ENCODE data around the gene TEX38.

Gene TEX38

DNA sequence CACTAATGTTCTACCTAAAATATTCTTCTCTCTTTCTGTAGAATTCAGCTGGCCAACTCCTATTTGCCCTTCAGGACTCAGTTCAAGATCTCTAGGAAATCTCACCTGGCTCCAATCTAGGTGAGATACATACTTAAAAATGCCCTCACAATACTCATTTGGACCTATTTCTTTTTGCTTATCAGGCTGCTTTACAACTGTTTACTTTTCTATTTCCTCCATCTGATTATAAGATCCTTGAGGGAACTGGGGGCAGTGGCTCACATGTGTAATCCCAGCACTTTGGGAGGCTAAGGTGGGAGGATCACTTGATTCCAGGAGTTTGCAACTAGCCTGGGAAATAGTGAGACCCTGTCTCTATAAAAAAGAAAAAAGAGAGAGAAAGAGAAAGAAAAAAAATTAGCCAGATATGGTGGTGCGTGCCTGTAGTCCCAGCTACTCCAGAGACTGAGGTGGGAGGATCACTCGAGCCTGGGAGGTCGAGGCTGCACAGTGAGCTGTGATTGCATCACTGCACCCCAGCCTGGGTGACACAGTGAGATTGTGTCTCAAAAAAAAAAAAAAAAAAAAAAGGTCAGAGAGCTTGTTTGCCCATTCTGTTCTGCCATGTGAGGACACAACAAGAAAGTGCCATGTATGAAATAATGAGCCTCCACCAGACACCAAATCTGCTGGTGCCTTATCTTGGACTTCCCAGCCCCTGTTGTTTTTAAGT lies 32.4 kb downstream of the TEX38 start:
- TF ChIP-seq, protein P1, sequence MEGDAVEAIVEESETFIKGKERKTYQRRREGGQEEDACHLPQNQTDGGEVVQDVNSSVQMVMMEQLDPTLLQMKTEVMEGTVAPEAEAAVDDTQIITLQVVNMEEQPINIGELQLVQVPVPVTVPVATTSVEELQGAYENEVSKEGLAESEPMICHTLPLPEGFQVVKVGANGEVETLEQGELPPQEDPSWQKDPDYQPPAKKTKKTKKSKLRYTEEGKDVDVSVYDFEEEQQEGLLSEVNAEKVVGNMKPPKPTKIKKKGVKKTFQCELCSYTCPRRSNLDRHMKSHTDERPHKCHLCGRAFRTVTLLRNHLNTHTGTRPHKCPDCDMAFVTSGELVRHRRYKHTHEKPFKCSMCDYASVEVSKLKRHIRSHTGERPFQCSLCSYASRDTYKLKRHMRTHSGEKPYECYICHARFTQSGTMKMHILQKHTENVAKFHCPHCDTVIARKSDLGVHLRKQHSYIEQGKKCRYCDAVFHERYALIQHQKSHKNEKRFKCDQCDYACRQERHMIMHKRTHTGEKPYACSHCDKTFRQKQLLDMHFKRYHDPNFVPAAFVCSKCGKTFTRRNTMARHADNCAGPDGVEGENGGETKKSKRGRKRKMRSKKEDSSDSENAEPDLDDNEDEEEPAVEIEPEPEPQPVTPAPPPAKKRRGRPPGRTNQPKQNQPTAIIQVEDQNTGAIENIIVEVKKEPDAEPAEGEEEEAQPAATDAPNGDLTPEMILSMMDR (IDR thresholded peaks at IDR 0.05; ENCODE audit: low read depth, low read length) = no peak
- no peak overlapping the region for H3K4me3 ChIP-seq (ENCODE audit: low read depth, low read length)

DNA sequence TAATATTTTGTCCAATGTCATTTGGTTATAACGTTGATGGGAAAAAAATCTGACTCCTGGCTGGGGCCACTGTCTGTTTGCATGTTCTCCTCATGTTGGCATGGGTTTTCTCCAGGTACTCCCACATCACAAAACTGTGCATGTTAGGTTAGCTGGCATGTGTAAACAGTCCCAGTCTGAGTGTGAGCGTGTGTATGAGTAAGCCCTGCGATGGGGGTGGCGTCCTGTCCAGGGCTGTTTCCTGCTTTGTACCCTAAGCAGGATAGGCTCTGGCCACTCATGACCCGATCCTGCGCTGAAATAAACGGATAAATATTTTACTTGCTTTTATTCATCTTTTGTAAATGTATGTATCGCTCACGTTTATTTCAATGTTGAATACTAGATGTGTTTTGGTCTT lies 33.8 kb downstream of the TEX38 start:
- no peak overlapping the region for H3K4me3 ChIP-seq (ENCODE audit: low read depth, low read length)
- TF ChIP-seq, protein P1 (IDR thresholded peaks at IDR 0.05; ENCODE audit: low read depth, low read length) = no peak

DNA sequence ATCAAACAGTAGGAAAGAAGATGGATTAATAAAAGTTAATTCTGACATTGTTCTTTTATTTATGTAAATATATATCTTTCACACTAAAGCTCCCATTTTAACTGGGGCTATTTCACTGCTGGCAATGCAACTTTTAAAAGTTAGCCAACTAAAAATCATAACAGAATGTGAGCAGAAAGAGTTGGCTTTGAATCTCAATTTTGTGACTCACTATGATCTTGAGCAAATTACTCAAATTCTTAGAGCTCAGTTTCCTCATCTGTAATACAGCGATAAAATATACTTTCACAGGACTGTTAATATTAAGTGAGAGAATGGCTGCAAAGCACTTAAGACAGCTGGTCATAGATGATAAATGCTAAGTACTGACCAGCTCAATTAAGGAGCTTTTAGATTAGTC lies 36.5 kb downstream of the TEX38 start:
- H3K4me3 ChIP-seq (ENCODE audit: low read depth, low read length) = no peak overlapping the region
- TF ChIP-seq, protein P1 (IDR thresholded peaks at IDR 0.05; ENCODE audit: low read depth, low read length) = no peak

DNA sequence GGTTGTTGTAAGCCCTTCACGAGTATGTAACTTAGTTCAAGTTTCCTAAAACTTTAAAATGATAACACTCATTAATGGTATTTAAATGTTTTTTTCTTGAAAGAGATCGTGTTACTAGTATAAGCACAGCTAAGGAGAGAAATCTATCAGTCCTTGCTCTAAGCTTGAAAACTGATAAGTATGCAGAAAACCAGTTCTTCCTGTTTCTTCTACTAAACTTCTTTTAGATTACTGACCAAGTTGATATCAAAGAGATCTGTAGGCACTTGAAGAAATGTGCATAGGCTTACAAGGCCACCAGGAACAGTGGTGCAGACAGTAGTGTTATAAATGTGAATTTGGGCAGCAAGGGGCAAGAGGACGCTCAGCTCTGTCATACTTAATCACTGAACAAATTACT lies 43.3 kb downstream of the TEX38 start:
- TF ChIP-seq, protein P1 (IDR thresholded peaks at IDR 0.05; ENCODE audit: low read depth, low read length) = no peak
- H3K4me3 ChIP-seq (ENCODE audit: low read depth, low read length) = no peak overlapping the region

DNA sequence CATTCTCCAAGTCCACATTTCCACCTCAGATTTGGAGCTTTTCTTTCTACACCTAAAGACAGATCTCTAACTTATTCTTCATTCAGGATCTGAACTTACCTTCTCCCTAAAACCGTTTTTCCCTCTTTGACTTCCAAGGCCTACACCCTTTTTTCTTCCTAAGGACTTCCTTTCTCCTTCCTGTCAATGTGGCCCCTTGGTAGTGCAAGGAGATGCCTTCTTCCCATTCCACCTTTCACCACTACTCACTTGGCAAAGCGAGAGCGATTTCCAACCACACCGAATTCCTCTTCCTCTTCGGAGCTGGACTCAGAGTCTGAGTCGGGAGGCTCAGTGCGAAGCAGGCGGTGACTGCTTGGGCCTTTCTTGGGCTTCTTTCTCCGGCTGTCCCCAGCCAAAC lies 46.0 kb downstream of the TEX38 start:
- H3K4me3 ChIP-seq (ENCODE audit: low read depth, low read length) = peak overlapping the region; percentile 91
- TF ChIP-seq, protein P1 (IDR thresholded peaks at IDR 0.05; ENCODE audit: low read depth, low read length) = no peak

DNA sequence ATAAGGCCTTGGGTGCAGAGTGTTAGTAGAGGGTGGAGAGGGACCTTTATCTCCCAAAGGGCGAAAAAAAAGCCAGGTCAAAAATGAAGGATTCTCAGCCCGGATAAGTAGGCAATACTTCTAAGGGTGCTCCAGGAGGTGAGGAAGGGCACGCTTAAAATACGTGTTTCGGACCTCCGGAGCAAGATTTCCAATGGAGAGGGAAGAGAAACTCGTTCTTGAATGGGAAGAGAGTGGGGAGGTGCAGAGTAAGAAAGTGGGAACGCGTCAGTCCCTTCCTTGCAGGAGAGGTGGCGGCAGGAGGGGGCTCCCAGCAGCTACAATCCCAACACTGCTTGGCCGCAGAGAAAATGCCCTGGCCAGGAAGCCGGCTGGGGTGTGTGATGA lies 46.7 kb downstream of the TEX38 start:
- H3K4me3 ChIP-seq (ENCODE audit: low read depth, low read length) = peak overlapping the region; percentile 91
- TF ChIP-seq, protein P1 (IDR thresholded peaks at IDR 0.05; ENCODE audit: low read depth, low read length) = no peak

DNA sequence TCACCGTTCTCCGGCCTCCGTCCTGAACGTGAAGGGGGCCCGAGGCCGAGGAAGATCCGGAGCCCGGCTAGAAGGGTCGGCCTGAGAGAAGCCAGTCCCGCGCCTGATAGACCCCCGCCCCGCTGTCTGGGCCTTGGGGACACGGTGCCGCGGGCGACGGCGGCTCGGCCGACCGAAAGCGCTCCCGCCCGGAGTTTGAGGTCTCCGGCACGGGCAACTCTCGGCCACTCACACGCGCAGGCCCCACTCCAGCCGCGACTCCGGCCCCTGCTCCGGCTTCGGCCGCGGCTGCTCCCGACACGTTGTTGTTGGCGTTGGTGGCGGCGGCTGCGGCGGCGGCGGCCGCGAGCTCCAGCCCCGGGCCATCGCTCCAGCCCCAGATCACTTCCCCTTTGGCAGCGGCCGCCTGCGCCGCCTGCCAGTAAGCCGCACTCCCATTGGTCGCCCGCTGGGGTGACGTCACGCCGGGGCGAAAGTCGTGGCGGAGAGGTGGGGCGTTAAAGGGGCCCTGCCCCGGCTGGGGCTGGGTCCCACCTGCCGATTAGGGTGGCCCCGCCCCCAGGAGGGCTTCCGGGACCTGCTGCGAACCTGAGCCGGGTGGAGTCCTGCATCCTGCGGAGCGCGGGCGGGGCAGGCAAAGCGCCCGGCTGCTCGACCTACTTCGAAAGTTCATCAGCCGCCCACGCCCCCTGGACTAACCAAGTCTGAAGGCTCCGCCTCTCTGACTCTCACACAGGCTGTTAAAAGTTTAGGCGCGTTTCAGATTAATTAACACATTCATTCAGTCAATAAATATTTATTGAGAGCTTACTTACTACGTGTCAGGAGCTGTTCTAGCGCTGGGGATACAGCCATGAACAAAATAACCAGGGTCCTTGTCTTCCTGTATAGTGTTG lies 47.3 kb downstream of the TEX38 start, which contains the start of gene EFCAB14:
Gene EFCAB14, minus strand, starts transcription at position 388 of the 896 bp plus-strand sequence. CDS start 1,027 bp downstream, outside the sequence.
- peak within 1 kb of the TSS; percentile 91 for H3K4me3 ChIP-seq (ENCODE audit: low read depth, low read length)
- TF ChIP-seq, protein P1 (IDR thresholded peaks at IDR 0.05; ENCODE audit: low read depth, low read length) = no peak

All from WI38 (cell line).